Fibroblast of lung (primary cell): ENCODE measurements around the gene HS3ST3B1. TPM values are rescaled to one million over a fixed set of nuclear protein-coding genes. Genes with fewer than 3 reads are reported as not detected.

Experiments used
- DNase-seq, 2 donors: peaks; one replicate each; pipeline versions ENCODE4 v3.0.0 to v3.0.0-alpha.2; 2010; ENCODE audit warnings: low read depth in 2 of 2
- H2AFZ ChIP-seq: 2 replicates; pipeline ENCODE4 v1.5.1; 2012; ENCODE audit warnings: low read length, control low read depth, inconsistent platforms
- H3K27ac ChIP-seq: 2 replicates; pipeline ENCODE4 v1.5.1; 2011; ENCODE audit warnings: low read length, control low read depth; ENCODE audit not compliant: insufficient read depth
- H3K27me3 ChIP-seq: 2 replicates; pipeline ENCODE4 v1.5.1; 2011; ENCODE audit warnings: mild to moderate bottlenecking, low read length; ENCODE audit not compliant: control insufficient read depth, insufficient read depth
- H3K36me3 ChIP-seq: 2 replicates; pipeline ENCODE4 v1.5.1; 2011; ENCODE audit warnings: low read length; ENCODE audit not compliant: control insufficient read depth, insufficient read depth
- H3K4me1 ChIP-seq: 2 replicates; pipeline ENCODE4 v1.5.1; 2011; ENCODE audit warnings: low read length; ENCODE audit not compliant: control insufficient read depth, insufficient read depth; ENCODE audit errors: extremely low read depth
- H3K4me2 ChIP-seq: 2 replicates; pipeline ENCODE4 v1.5.1; 2011; ENCODE audit warnings: low read length, control low read depth; ENCODE audit not compliant: insufficient read depth; ENCODE audit errors: extremely low read depth
- H3K4me3 ChIP-seq, 4 experiments: fragments of 200-600 bp in 1 of 4; sonication (generic) in 1 of 4; replicated peaks in 1 of 4; 2 replicates each; pipeline ENCODE4 v1.5.1; 2011 to 2016; ENCODE audit warnings: low read length in 4 of 4, low read depth in 3 of 4, mild to moderate bottlenecking in 3 of 4, control low read depth in 2 of 4, inconsistent platforms in 1 of 4, mixed read lengths in 1 of 4; ENCODE audit not compliant: insufficient read depth in 1 of 4; ENCODE audit errors: control extremely low read depth in 1 of 4
- H3K79me2 ChIP-seq: 2 replicates; pipeline ENCODE4 v1.5.1; 2012; ENCODE audit warnings: mild to moderate bottlenecking, low read length, inconsistent platforms; ENCODE audit not compliant: control insufficient read depth, insufficient read depth
- H3K9ac ChIP-seq: 2 replicates; pipeline ENCODE4 v1.5.1; 2011; ENCODE audit warnings: mild to moderate bottlenecking, low read length, control low read depth; ENCODE audit not compliant: insufficient read depth
- H3K9me3 ChIP-seq: 2 replicates; pipeline ENCODE4 v1.5.1; 2012; ENCODE audit warnings: low read depth, low read length; ENCODE audit not compliant: control insufficient read depth, insufficient read depth
- H4K20me1 ChIP-seq: 2 replicates; pipeline ENCODE4 v1.5.1; 2011; ENCODE audit warnings: low read length; ENCODE audit not compliant: control insufficient read depth, insufficient read depth; ENCODE audit errors: extremely low read depth
- EZH2 ChIP-seq: IDR thresholded peaks from 2 replicates; pipeline ENCODE4 v1.5.1; 2012; ENCODE audit warnings: low read length, control low read depth, mild to moderate bottlenecking; ENCODE audit errors: missing control alignments
- polyA plus RNA-seq, 2 donors: library from polyadenylated mRNA; depleted of rRNA in 1 of 2; stranded (reverse) in 1 of 2; unstranded in 1 of 2; fragments of >200 nt; gene quantifications; 2 replicates each; pipeline ENCODE4 v1.2.1, GENCODE V29; 2011 to 2012; ENCODE audit warnings: missing spikeins in 1 of 2
- total RNA-seq: library from RNA; depleted of rRNA; stranded (reverse); fragments of >200 nt; gene quantifications from 2 replicates; pipeline ENCODE4 v1.2.1, GENCODE V29; 2014
- TF ChIP-seq, protein P1 (sequence below), 2 donors: IDR thresholded peaks in 1 of 2; conservative IDR thresholded peaks in 1 of 2; 1 replicate in 1 of 2; 2 replicates in 1 of 2; pipeline ENCODE4 v1.5.1; 2011 to 2012; ENCODE audit warnings: low read length in 2 of 2, control low read depth in 1 of 2, inconsistent platforms in 1 of 2, low read depth in 1 of 2, mild to moderate bottlenecking in 1 of 2

The HS3ST3B1 gene
- total and polyA plus RNA-seq, 2 donors (not counting 1 experiment from before 2014, with no cell fraction given): 3.4 to 17.2 TPM

DNA sequence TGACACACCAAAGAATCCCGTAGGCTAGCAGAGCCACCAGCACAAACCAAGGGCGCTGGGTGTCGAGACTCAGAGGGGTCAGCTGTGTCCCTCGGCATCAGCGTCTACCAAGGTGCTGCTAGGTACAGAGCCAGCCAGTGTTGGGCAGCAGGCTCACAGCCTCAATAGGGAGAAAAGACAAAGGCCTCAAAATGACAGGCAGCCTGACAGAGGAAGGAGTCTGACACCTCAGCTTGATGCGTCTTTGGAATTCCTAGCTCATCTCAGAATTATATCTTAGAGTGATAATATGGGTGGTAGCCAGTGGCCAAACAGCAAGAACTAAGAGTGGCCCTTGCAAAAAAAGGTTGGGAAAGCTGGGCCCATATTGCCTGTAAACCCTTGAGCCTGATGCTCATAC, 45.9 kb downstream of the HS3ST3B1 start:
- H4K20me1 ChIP-seq: no peaks in the 10 kb centered on the region
- DNase-seq: no peak
- no peak overlapping the region for H3K4me2 ChIP-seq
- no peak overlapping the region for H3K4me3 ChIP-seq
- H3K9ac ChIP-seq: no peak overlapping the region
- no peaks in the 10 kb centered on the region for H3K4me1 ChIP-seq
- no peak overlapping the region for H2AFZ ChIP-seq
- H3K27ac ChIP-seq: no peak overlapping the region
- H3K79me2 ChIP-seq: peaks cover 6% of the 10 kb centered on the region
- peaks cover 5% of the 10 kb centered on the region for H3K36me3 ChIP-seq
- TF ChIP-seq, protein P1, sequence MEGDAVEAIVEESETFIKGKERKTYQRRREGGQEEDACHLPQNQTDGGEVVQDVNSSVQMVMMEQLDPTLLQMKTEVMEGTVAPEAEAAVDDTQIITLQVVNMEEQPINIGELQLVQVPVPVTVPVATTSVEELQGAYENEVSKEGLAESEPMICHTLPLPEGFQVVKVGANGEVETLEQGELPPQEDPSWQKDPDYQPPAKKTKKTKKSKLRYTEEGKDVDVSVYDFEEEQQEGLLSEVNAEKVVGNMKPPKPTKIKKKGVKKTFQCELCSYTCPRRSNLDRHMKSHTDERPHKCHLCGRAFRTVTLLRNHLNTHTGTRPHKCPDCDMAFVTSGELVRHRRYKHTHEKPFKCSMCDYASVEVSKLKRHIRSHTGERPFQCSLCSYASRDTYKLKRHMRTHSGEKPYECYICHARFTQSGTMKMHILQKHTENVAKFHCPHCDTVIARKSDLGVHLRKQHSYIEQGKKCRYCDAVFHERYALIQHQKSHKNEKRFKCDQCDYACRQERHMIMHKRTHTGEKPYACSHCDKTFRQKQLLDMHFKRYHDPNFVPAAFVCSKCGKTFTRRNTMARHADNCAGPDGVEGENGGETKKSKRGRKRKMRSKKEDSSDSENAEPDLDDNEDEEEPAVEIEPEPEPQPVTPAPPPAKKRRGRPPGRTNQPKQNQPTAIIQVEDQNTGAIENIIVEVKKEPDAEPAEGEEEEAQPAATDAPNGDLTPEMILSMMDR (conservative IDR thresholded peaks at IDR 0.05 in 1 of 2, IDR thresholded peaks at IDR 0.05 in 1 of 2; ENCODE audit: low read depth in 1 of 2, low read length in 2 of 2): no peak
- no peak for TF ChIP-seq EZH2
- H3K27me3 ChIP-seq: no peaks in the 10 kb centered on the region
- no peaks in the 10 kb centered on the region for H3K9me3 ChIP-seq

DNA sequence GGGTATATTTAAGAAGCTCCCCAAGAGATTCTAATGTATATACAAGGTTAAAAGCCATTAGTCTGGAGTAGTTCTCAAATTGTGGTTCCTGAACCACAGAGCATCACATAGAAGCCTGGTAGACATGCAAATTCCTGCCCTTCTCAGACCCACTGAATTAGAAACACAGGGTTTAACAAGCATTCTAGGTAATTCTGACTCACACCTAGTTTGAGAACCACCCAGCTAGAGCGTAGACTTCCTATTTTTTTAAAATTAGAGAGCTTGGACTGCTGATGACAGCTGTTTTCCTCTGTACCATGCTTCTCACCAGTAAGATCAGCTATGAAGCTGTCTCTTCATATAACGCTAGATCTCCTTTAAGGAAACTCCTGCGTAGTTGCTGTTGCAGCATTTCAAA, 50.6 kb downstream of the HS3ST3B1 start:
- Histone ChIP-seq H3K4me1 (peaks cover 9% of the 10 kb centered on the region), H3K4me3 (no peak overlapping the region), H3K4me2 (no peak overlapping the region), H3K36me3 (peaks cover 4% of the 10 kb centered on the region), H3K79me2 (no peaks in the 10 kb centered on the region), H3K9ac (no peak overlapping the region), H3K9me3 (no peaks in the 10 kb centered on the region), H3K27ac (no peak overlapping the region), H3K27me3 (no peaks in the 10 kb centered on the region), H4K20me1 (no peaks in the 10 kb centered on the region), H2AFZ (no peak overlapping the region)
- DNase-seq: peak in 1 of 2 donors; percentile 32
- TF ChIP-seq, protein P1 (conservative IDR thresholded peaks at IDR 0.05 in 1 of 2, IDR thresholded peaks at IDR 0.05 in 1 of 2; ENCODE audit: low read depth in 1 of 2, low read length in 2 of 2): no peak
- no peak for TF ChIP-seq EZH2

DNA sequence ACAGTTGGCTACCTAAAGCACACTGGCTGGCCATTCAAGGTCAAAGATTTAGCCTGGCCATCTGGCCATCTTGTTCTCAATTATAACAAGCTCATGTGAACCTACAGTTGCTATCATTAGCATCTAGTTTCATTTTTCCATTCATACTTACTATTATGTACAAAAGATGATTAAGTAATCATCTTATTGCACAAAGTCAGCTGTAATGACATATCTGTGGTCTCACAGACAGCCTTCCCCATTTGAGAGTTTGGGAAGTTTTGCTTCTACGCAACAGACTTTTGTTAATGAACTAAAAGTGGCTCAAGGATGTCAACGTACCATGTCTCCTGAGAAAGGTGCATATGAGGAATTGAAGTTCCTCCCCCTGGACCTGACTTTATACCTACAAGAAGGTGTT, 51.3 kb downstream of the HS3ST3B1 start:
- no peaks in the 10 kb centered on the region for H3K9me3 ChIP-seq
- H3K27ac ChIP-seq: no peak overlapping the region
- H3K27me3 ChIP-seq: no peaks in the 10 kb centered on the region
- no peaks in the 10 kb centered on the region for H4K20me1 ChIP-seq
- no peak overlapping the region for H3K9ac ChIP-seq
- H3K4me3 ChIP-seq: no peak overlapping the region
- H3K79me2 ChIP-seq: no peaks in the 10 kb centered on the region
- H3K36me3 ChIP-seq: no peaks in the 10 kb centered on the region
- peak in 1 of 2 donors; percentile 41 for DNase-seq
- no peak overlapping the region for H3K4me2 ChIP-seq
- peaks cover 9% of the 10 kb centered on the region for H3K4me1 ChIP-seq
- TF ChIP-seq EZH2: no peak
- TF ChIP-seq, protein P1 (conservative IDR thresholded peaks at IDR 0.05 in 1 of 2, IDR thresholded peaks at IDR 0.05 in 1 of 2; ENCODE audit: low read depth in 1 of 2, low read length in 2 of 2): no peak
- no peak overlapping the region for H2AFZ ChIP-seq
